Measurements from ENCODE around the gene ARMC9.

ARMC9 gene

DNA sequence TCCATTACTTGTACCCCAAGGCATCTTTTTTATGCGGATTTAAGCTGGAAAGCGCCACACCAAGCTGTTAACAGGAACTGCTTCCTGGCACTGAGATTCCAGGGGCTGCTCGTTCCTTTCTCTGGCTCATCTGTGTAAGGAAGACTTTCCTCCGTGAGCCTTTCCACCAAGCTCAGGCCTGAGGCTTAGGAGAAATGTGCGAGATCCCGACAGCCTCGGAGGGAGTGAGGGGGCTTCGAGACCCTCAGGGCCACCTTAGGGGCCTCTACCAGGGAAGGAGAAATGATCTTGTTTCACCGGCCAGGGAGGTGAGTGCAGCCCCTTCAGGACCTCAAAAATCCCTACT is 214.2 kb downstream of the ARMC9 start:
- H3K4me3 ChIP-seq (ENCODE audit: control insufficient read depth, low read depth, low read length), result peak overlapping the region; percentile 60
- no peak for DNase-seq (ENCODE audit: low read depth)
- TF ChIP-seq, protein P1, sequence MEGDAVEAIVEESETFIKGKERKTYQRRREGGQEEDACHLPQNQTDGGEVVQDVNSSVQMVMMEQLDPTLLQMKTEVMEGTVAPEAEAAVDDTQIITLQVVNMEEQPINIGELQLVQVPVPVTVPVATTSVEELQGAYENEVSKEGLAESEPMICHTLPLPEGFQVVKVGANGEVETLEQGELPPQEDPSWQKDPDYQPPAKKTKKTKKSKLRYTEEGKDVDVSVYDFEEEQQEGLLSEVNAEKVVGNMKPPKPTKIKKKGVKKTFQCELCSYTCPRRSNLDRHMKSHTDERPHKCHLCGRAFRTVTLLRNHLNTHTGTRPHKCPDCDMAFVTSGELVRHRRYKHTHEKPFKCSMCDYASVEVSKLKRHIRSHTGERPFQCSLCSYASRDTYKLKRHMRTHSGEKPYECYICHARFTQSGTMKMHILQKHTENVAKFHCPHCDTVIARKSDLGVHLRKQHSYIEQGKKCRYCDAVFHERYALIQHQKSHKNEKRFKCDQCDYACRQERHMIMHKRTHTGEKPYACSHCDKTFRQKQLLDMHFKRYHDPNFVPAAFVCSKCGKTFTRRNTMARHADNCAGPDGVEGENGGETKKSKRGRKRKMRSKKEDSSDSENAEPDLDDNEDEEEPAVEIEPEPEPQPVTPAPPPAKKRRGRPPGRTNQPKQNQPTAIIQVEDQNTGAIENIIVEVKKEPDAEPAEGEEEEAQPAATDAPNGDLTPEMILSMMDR (IDR thresholded peaks at IDR 0.05; ENCODE audit: control insufficient read depth, insufficient read depth, low read depth, low read length, missing control alignments), result no peak

DNA sequence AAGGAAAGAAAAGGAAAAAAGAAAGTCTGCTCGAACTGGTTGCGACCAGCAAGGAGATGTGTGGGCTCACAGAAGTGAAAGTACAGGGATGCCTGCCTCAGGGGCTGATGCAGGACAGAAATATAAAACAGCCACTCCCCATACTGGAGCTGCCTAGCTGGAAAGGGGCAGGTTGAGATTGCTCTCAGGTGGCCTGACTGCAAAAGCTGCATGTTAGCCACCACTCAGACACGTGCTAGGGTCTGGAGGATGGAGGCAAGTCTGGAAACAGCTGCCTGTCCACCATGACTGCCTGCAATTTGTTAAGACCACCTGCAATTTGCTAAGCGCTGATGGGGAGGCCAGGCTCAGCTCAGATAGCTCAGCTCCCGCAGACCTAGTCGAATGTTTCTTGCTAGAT is 215.0 kb downstream of the ARMC9 start:
- no peak overlapping the region for H3K4me3 ChIP-seq (ENCODE audit: control insufficient read depth, low read depth, low read length)
- DNase-seq (ENCODE audit: low read depth), result no peak
- TF ChIP-seq, protein P1 (IDR thresholded peaks at IDR 0.05; ENCODE audit: control insufficient read depth, insufficient read depth, low read depth, low read length, missing control alignments), result no peak

DNA sequence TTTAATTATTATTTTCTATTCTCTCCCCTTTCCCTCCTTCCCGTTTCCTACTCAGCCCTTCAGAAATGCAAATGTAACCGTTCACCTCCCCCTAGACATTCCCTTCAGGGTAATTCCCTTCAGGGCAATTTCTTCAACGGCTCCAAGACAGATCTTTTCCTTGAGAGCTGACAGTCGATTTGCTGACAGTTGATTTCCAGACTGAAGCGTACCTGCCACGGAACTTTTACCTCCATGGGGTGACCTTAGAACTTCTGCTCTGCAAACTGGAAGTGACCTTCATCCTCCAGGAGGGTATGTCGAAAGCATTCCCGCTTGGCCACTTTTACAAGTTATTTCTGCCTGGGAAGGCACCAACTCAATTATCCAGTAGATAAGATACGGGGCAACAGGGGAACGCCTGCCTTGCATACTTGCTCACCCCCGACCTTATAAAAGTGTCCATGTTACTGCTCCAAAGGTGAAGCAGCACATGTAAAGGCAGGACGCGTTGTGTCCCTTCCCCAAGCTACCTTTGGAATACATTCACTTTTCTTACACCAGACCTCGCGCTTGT is 215.6 kb downstream of the ARMC9 start:
- no peak for DNase-seq (ENCODE audit: low read depth)
- TF ChIP-seq, protein P1 (IDR thresholded peaks at IDR 0.05; ENCODE audit: control insufficient read depth, insufficient read depth, low read depth, low read length, missing control alignments), result no peak
- no peak overlapping the region for H3K4me3 ChIP-seq (ENCODE audit: control insufficient read depth, low read depth, low read length)

DNA sequence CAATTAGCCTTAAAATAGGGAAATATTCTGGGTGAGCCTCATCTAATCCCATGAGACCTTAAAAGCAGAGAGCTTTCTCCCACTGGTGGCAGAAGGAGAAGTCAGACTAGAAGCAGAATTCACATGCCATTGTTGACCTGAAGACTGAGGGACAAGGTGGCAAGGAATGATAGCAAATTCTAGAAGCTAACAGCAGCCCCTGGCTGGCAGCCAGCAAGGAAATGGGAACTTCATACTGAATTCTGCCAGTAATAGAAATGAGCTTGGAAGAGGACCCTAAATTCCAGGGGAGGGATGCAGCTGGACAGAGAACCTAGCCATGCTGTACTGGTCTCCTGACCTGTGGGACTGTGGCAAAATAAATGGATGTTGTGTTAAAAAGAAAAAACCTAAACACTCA is 216.6 kb downstream of the ARMC9 start:
- TF ChIP-seq, protein P1 (IDR thresholded peaks at IDR 0.05; ENCODE audit: control insufficient read depth, insufficient read depth, low read depth, low read length, missing control alignments), result no peak
- H3K4me3 ChIP-seq (ENCODE audit: control insufficient read depth, low read depth, low read length), result no peak overlapping the region

DNA sequence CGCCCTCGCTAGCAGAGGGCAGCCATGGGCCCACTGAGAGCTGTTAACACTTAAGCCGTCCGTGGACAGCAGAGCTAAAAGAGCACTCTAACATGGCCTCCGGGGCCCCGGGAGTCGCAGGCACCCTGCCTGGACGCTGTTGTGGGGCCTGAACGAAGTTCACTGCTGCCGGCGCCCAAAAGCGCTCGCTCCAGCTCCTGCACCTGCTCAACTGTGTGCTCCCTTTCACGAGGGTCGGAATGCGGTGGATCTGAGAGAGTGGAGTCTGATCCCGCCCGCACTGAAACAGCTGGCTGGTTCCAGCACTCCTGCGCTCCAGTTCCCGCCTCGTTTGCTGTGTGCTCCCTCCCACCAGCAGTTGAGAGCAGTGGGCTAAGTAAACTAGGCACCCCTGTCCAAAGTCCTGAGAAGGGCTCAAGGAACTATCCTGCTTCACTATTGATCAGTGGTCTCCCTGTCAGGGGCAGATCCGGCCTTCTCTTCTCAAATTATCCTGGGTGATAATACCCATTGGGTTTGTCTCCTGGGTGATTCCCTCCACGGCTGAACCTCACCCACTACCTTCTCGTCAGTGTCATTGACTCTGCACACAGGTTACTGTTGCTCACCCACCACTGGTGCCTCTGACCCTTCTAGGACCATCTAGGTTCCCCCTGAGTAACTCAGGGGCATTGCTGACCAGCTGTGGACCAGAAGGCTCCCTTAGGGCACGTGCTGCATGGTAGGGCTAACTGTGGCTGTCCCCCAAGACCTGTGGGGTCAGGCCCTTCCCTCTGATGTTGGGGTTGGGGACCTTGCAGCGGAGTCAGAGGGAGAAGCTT is 220.6 kb downstream of the ARMC9 start:
- TF ChIP-seq, protein P1 (IDR thresholded peaks at IDR 0.05; ENCODE audit: control insufficient read depth, insufficient read depth, low read depth, low read length, missing control alignments), result no peak
- no peak overlapping the region for H3K4me3 ChIP-seq (ENCODE audit: control insufficient read depth, low read depth, low read length)
- DNase-seq (ENCODE audit: low read depth), result no peak

More for the DNA sequence above, 216.6 kb downstream of the ARMC9 start:
- no peak for DNase-seq (ENCODE audit: low read depth)

DNA sequence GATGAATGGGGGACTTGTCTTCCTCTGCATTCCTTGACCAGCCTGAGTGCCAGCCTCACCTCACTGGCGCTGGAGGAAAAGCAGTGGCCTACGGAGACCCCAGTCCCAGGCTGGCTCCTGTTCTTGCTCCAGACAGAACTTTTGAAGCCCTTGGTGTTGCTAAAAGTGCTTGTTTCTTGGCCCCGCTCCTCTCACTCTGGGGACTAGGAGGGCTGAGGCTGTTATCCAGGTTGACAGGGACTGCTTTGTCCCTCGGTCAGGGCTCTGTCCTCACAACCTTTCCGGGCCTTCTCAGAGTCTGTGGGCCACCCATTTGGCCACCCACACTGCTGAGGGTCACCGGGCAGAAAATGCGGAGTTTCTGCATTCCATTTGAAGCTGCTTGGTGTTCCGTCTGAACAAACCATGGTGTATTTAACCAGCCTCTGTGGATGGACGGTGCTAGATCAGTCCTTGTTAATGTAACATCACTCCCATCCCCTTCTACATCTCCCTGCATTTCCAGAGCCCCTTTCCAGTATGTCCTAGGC is 222.7 kb downstream of the ARMC9 start:
- H3K4me3 ChIP-seq (ENCODE audit: control insufficient read depth, low read depth, low read length), result no peak overlapping the region
- TF ChIP-seq, protein P1 (IDR thresholded peaks at IDR 0.05; ENCODE audit: control insufficient read depth, insufficient read depth, low read depth, low read length, missing control alignments), result no peak
- no peak for DNase-seq (ENCODE audit: low read depth)
